GM03348 (cell line): Measurements from ENCODE around the gene NEK1.
A peak's percentile ranks its signal among the peaks of the same experiment; 100 is the strongest.
"Not testable (repeated sequence)": the region's sequence is repeated elsewhere in the genome, so short reads cannot be mapped to it uniquely, and the experiment has no call there.

Source experiments
- DNase-seq: peaks from one replicate; pipeline ENCODE4 v3.0.0; 2012; ENCODE audit warnings: low spot score

Gene NEK1

DNA sequence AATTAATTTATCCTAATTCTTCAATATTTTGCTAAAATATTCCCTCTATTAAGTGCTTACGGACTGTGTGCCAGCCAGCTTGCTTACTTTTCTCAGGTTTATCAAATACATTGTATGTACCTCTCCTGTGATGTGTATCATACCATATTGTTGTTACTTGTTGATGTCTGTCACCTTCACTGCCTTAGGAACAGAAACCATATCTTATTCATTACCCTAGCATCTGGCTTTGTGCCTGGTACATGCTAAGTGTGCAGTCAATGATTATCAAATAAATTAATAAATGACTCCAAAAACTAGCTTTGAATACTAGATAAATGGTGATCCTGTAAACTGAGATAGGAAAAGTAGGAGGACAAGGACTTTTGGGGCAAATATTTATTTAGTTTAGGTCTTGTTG, 14.9 kb upstream of the NEK1 start:
- DNase-seq = no peak

DNA sequence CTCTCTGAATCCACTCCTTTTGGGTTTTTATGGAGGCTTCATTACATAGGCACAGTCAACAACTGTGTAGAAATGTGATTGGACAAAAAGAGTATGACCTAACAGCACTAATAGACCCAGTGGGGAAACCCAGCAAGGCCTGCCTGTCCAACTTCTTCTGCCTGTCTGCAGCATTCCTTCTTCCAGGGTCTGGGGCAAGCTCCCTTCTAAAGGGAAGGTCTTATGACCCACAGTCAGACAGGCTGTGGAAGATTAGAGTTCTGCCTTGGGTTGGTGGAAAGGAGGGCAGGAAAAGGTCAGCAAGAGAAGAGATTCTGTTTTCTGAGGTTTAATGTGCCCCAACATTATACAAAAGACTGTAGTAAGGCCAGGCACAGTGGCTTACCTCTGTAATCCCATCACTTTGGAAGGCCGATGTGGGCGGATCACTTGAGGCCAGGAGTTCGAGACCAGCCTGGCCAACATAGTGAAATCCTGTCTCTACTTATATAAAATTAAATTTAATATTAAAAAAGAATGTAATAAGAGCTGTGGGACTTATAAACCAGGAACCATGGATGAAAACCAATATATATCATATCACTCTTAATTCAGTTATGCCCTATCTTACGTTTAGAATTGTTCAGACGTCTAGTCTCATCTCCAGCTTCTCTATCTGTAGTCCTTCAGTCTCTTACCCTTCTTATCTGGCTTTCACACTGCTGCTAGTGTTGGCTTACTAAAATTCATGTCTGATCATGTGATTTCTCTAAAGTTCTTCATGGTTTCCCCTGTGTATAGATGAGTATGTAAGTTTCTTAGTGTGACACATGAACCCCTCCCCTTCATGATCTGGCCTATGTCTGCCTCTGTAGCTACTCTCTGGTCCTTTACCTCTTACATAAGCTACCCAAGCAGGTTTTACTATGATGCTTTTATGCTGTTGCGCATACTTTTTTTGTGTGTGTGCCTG, 14.2 kb upstream of the NEK1 start:
- DNase-seq = no peak

DNA sequence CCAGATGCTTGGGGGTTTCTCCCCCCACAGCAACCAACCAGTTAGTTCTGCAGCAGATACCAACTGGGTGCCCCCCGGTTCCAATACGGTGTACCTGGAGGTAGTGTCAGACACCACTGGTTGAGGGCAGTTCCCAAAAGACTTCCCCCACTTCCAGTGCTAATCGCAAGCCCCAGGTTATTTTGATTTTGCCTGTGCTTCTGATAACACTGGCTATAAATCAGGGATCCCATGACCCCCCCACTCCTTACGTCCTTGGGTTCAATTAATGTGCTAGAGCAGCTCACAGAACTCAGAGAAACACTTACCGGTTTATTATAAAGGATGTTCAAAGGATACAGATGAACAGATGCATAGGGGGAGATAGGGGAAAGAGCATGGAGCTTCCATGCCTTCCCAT, 13.5 kb upstream of the NEK1 start:
- DNase-seq = no peak

DNA sequence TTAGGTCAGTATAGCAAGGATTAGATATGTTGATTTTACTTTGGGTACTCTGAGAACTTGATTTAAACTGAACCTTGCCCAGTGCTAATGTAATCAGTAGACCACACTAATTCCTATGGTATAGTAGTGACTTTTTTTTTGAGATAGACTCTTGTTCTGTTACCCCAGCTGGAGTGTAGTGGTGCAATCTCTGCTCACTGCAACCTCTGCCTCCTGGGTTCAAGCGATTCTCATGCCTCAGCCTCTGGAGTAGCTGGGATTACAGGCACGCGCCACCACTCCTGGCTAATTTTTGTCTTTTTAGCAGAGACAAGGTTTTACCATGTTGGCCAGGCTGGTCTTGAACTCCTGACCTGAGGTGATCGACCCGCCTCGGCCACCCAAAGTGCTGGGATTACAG, 11.6 kb upstream of the NEK1 start:
- DNase-seq = not testable (repeated sequence)

DNA sequence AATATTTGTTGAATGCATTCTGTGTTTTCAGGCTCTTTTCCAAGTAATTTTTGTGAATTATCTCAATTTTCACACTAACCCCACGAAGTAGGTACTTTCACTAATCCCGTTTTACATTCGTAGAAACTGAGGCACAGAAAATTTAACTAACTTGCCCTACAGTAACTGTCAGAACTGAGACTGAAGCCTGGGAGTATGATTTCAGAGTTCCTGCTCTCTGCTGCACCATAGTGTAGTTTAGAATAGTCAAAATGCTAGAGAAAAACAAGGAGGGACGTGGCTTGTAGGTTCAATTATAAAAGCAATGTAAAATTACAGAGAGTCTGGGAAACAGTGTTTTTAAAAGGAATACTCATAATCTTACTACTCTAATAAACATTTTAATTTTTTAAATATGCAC, 10.2 kb upstream of the NEK1 start:
- no peak for DNase-seq

DNA sequence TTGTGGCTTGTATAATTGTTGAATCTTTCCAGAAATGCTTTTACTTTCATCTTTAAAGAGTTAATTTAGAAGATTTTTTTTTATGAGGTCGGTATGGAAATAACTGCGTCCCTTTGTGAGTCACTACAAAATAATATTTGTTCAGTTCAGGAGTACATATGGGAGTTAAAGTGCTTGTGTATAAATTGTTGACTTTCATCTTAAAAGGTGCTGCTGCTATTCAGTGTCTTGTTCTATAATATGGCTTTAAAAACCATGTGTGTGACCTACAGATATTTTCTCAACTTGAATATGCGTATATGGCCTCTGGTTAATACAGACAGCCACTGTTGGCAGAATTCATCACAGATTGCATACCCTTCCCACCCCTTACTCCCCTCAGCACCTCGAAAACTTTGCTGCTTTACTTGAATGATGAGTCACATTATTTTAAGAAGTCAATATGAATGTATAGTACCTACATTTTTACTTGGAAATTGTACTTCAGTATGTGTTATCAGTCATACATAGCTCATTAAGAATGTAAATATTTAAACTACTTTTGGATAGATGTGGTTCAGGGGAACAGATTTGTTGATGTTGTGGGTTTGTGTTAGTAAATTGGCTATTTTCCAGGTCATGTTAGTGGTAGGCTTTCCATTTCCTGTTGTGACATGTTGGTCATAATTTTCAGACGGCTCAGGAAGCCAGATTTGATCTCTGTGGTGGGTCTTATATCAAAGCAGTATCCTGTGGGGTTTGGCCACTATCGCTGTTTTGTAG, 9.5 kb upstream of the NEK1 start:
- DNase-seq = no peak

DNA sequence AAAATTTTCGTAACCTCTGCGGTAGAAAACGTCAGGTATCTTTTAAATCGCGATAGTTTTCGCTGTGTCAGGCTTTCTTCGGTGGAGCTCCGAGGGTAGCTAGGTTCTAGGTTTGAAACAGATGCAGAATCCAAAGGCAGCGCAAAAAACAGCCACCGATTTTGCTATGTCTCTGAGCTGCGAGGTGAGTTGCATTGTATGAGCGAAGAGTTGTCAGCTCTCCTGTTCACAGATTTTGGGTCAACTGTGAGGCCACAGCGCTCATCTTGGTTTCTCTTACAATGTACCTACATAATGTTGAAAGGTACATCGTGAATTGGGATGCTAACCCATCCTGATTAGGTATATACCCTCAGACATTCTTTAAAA, 8.5 kb upstream of the NEK1 start:
- DNase-seq = no peak

DNA sequence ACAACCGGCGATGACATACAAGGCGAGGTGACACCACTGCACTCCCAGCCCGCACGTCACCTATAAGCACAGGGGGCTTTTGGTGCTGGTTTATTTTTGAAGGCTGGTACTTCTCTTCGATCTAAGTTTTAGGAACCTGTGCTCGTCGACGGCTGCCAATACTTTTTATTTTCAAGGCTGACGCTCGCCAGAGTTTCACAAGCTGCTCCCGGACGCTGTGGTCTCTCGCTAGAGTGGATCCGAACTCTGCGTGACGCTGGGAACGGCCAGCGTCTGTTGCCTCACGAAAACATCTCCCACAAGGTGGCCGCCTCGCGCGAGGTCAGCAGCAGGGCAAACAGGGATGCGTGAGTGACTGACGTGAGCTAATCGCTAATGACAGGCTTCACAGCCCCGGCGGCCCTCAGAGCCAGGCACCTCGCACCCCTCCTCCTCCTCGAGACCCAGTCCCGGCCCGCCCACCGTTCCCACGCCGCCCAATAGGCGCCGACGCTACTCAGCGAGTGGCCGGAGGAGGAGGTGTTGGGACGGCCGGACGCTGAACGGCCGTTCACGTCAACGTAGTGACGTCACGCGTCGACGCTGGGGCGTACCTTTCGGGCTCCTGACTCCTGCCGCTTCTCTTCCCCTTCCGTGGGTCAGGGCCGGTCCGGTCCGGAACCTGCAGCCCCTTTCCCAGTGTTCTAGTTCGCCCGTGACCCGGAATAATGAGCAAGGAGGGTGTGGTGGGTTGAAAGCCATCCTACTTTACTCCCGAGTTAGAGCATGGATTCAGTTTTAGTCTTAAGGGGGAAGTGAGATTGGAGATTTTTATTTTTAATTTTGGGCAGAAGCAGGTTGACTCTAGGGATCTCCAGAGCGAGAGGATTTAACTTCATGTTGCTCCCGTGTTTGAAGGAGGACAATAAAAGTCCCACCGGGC, 7.8 kb upstream of the NEK1 start, which contains the start of gene CLCN3:
Gene CLCN3 (plus strand): TSS at position 621 of the 922 bp plus-strand sequence. CDS start 15,351 bp downstream, outside the sequence.
- peak; percentile 97 for DNase-seq

DNA sequence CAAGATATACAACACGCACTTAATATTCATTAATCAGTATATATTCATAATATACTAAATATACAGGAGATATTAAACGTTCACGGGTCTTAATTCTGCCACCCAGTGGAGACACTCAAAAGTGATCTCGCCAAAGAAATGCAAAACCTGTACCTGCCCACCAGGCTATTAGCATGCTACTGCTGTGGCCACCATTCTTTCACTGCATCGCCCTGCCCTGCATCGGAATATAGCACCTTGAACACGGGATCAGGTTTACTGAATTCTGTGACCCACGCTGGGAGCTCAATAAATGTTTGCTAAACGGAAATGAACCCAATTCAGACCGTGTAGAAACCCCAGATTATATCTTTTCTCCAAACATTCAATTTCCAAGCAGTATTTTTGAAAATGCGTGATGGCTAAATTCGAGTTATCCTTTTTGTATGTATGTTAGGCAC, 7.2 kb upstream of the NEK1 start:
- DNase-seq = peak; percentile 32

DNA sequence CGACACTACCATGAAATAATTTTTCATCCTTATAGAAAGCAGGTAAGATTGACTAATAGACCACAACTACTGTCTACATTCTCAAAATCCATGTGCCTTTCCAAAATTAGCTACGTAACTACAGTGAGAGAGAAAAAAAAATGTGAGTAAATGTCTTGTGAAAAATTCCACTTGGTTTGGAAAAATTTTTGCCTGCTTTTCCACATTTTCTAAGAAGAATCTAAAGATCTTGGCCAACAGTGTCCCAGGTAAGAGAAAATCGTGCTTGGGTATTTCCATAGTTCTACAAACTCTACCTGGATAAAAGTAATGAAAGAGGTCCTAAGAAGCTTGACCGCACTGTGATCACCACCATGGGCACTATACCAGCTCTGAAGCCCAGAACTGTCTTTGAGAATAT, 6.6 kb upstream of the NEK1 start:
- DNase-seq = no peak

DNA sequence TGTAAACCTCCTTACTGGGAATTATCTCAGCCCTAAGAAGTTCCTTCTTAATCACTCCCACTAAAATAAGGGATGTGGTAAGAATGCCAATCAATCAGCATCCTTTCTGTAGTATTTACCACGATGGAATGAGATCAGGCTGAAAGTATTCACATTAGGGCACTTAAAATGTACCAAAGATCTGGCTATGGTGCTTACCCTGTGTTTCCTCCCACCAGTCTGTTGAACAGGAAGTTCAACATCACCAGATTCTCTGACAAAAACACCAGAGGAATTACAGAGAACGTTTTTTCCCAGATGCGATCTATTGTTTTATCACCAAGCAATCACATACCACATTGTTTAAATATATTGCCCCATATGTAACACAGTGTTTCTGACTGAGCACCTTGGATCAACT, 5.9 kb upstream of the NEK1 start:
- peak; percentile 47 for DNase-seq

DNA sequence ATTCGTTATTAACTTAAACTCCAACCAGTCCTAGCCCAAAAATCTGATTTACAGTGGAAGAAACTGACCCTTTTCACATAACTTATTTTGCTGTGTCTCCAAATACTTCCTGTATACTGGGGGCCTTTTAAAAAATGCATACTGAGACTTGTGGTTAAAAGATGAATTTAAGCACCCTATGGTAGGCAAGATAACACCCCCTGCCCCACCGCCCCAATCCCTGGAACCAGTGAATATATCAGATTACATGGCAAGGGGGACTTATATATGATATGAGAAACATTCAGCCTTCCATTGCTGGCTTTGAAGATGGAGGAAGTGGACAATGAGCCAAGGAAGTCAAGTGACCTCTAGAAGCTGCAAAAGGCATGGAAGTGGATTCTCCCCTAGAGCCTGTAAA, 4.9 kb upstream of the NEK1 start:
- DNase-seq = no peak

DNA sequence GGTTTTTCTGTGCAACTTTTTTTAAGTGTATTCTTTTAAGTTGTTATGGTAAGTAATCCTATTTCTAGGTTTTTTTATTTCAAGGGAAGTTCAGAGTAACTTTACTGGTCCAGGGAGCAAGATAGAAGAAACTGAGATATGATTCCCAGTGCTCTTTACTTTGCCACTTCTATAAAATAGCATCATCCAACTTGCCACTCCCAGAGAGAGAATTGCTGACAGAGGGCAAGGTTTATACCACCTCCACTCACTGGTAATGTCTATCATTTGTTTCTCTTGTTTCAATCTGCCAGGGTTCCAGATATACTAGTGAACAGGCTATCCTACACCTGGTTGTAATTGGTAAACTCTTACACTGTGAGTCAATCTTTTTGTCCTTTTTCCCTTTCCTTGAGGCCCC, 4.5 kb upstream of the NEK1 start:
- DNase-seq = no peak

DNA sequence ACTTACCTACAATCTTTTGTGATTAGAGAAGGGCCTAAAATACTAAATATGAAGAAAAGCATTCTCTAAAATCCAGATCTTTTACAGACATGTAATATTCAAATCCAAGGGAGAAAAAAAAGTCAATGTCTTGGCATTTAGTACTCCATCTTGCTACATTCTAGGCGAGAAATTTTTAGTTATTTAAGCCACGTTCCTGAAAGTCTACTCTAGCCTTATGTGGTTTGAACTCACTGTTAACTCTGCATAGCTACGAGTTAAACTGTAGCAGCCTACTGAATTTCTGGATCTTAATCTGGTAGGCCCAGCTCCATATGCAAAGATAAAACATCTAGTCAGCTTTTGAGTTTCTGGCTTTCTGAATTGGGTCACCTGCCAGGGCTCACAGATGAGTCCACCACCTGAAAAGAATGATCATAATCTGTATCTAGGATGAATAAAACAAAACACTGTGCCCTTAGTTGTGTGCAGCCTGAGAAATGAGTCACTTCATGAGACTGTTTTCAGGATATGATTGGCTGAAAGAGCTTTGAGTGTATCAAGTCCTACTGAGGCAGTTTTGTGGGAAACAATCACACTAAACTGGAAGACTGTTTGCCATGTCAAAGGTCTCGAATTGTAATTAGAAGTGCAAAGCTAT, 3.2 kb upstream of the NEK1 start:
- no peak for DNase-seq

DNA sequence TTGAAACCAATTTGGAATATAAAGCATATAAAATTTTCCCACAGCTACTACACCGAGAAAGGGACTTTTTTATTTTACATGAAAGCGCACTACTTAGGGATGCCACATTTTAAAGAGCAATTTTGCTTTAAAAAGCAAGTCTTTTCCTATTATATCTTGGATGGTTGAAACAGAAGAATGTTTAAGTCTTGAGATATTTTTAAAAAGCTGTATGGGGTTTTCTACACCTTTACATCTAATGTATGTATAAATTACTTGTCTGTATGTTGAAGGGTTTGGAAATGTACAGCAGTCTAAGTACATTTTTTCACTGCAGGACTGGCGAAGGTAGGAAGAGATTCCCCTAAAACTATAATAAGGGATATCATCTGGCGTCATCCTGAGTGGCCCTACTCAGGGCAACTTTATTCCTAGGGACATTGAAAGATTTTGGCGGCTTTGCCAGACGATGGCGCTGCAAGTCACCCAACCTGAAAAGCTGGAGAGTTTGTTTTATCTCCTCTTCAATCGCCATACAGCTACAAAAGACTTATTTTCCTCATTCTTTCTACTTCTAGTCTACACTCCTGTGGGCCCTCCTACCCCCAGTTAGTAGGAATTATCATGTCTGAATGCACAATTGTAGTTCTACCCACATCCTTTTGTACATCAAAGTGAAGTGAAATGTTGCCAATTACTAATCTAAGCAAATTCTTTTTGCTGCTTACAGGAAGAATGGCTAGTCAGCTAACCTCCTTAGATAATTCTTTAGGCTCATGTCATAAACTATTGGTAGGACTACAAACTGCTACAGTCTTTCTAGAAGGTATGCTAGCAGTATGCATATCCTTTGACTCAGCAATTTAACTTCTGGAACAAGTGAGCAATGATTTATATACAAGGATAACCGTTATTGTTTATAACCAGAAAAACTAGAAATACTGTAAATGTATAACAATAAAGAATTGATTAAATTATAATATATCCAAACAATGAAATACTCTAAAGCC, 782 bp upstream of the NEK1 start:
- DNase-seq = peak; percentile 62

DNA sequence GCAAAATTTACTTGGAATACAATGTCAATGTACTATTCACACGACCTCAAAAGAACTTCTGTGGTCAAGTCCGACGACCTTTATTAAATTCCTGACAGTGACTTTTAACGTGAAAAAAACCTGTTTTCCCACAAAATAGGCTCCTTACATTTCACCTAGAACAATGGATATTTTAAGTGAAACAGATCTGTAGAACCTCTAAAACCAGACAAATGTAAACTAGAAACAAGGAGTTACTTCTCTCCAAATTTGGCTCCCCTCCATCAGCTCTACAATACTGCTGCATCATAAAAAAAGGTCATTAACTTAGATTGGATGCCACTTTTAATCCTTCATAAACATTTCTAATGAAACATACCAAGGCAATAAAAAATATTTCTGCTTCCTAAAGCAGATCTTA, 1.2 kb downstream of the NEK1 start:
- no peak for DNase-seq

DNA sequence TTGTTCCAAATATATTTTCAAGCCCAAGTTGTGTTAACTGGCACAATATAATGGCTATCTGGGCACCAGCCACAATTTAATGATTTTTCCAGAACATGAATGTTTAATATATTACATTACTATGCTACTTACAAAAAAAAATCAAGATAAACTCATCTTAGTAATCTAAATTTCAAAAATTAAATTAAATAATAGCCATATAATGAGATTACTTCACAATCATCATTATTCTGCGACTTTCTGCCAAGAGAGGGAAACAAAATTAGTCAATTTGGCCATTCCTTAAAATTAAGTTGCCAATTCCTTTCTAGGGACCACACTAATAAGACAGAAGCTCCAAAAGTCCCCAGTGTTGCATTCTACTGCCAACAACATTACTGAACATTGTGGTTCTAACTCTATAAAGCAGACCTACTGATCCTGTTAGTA, 7.5 kb downstream of the NEK1 start:
- DNase-seq = no peak

DNA sequence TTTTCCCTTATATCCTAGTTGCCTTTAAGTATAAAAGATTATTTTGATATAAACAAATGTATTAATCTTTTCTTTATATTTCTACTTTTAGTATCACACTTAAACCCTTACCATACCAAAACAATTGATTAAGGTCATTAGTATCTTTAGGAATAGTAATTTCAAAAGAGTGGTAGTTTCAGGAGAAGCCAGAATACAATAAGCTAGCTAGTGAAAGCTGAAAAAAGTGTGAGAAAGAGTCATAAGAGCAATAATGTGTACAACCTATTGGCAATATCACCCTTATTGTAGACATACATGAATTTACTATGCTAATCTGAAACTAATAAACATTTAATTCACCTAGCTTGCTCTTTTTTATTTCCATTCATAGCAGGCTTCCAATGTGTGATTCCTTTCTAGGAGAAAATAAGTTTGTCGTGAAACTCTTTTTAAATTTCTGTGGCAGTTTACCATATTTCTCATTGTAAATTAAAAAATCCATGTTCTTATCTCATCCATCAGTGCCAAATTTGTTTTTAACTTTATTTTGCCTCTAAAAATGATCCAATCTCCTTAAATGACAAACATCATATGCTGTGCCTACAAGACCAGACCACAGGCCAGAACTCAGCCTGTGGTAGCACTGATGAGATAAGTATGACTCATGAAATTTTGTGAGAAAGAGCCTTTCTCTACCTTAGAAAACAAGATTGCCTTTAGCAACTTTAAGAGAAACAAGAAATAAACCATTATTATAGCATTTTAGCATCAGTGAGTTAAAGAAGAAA, 8.1 kb downstream of the NEK1 start:
- peak; percentile 71 for DNase-seq

DNA sequence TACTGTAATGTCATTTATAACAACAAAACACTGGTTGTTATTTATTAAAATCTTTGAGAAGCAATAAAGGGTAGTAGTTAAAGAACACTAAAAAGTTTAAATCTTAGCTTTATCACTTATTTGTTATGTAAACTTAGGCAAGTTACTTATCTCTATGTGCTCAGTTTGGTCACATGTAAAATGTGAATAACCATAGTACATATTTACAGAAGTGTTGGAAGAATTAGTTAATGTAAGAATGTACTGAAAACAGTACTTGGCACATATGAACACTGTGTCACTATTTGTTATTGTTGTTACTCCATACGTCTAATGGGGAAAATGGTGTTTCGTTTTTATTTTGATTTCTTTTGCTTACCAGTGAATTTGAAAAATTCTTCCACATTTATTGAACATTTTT, 9.1 kb downstream of the NEK1 start:
- no peak for DNase-seq
